RWPE1 (cell line): Measurements from ENCODE around the gene AUTS2.

Experiments
- CTCF ChIA-PET: fragments of 350-600 bp; sonication (Branson Sonifier 250); formaldehyde crosslinking; extraction: SDS; loops from one replicate; lab custom pipeline; 2021; lab: Yijun Ruan, JAX
- POLR2A ChIA-PET: fragments of 400-600 bp; formaldehyde crosslinking; extraction: SDS; loops from one replicate; lab custom pipeline; 2020; ENCODE audit warnings: antibody characterized with exemption; ENCODE audit not compliant: low non-redundant PET; lab: Yijun Ruan, JAX
- DNase-seq: peaks from one replicate; pipeline ENCODE4 v3.0.0; 2012; ENCODE audit warnings: low spot score
- H3K27ac ChIP-seq: fragments of 450-650 bp; 2 replicates; pipeline ENCODE4 v1.5.1; 2017
- TF ChIP-seq, protein P1 (sequence below): fragments of 450-650 bp; conservative IDR thresholded peaks from 2 replicates; pipeline ENCODE4 v1.5.1; 2017; ENCODE audit warnings: low read depth, mild to moderate bottlenecking

AUTS2 gene

DNA sequence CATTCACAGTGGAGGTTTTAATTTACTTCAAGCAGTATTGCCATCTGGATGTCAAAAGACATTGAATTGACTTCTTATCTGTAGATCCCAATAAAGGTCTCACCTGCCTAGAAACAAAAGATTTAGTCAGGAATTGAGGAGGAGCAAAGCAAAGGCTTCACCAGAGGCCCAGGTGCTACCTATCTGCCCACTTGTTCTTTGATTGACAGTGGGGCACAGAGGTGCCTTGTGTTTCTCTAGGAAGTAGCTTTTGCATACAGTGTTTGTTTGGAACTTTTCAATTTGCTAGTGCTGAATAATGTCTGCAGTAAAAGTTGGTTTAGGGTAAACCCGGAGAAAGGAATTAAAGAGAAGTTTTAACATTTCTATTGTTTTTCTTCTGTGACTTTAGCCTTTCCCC lies 40.4 kb downstream of the AUTS2 start:
- no peak overlapping the region for H3K27ac ChIP-seq
- TF ChIP-seq, protein P1, sequence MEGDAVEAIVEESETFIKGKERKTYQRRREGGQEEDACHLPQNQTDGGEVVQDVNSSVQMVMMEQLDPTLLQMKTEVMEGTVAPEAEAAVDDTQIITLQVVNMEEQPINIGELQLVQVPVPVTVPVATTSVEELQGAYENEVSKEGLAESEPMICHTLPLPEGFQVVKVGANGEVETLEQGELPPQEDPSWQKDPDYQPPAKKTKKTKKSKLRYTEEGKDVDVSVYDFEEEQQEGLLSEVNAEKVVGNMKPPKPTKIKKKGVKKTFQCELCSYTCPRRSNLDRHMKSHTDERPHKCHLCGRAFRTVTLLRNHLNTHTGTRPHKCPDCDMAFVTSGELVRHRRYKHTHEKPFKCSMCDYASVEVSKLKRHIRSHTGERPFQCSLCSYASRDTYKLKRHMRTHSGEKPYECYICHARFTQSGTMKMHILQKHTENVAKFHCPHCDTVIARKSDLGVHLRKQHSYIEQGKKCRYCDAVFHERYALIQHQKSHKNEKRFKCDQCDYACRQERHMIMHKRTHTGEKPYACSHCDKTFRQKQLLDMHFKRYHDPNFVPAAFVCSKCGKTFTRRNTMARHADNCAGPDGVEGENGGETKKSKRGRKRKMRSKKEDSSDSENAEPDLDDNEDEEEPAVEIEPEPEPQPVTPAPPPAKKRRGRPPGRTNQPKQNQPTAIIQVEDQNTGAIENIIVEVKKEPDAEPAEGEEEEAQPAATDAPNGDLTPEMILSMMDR = no peak
- no peak for DNase-seq
- CTCF ChIA-PET = no interaction called here
- POLR2A ChIA-PET = no interaction called here

DNA sequence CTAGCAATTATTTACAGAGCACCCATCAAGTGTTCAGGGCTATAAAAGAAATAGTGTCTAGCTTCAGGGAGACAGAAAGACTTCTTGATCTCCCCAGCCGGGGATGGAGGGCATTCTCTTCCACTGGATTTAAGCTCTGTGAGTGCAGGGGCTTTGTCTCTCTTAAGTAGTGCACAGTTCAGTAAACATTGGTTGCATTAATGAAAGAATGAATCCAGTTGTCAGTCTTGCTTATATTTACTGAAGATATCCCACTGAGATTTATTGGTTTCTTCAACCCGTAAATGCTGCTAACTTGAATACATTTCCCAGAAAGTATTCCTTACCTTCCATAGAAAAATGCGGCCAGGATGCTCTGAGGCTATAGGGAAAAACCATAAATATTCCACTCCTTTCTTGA lies 41.9 kb downstream of the AUTS2 start:
- TF ChIP-seq, protein P1 = no peak
- ChIA-PET CTCF (no interaction called here), POLR2A (no interaction called here)
- H3K27ac ChIP-seq = no peak overlapping the region
- no peak for DNase-seq

GRCh38 chr7:69640925-69641594 lies 42.8 kb downstream of the AUTS2 start:
- ChIA-PET POLR2A (no interaction called here), CTCF (no interaction called here)
- H3K27ac ChIP-seq = no peak overlapping the region
- DNase-seq = no peak
- TF ChIP-seq, protein P1 = no peak

DNA sequence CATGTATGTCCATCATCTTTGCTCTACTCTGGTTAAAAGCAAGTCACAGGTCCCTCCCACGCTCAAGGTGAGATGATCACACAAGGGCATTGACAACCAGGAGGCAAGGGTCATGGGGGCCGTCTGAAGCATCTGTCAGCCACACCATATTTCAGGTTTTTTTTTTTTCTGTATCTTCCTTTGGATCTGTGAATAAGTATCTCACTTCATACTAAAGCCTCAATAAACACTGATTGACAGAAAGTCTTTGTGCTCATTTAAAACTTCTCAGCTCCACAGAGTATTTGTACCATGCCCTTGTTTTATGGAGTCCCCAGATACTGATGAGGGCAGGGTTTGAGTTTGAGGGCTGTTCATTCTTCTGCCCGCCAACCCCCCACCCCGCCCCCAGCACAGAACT lies 45.0 kb downstream of the AUTS2 start:
- ChIA-PET POLR2A (no interaction called here), CTCF (no interaction called here)
- TF ChIP-seq, protein P1 = no peak
- H3K27ac ChIP-seq = no peak overlapping the region
- DNase-seq = no peak

DNA sequence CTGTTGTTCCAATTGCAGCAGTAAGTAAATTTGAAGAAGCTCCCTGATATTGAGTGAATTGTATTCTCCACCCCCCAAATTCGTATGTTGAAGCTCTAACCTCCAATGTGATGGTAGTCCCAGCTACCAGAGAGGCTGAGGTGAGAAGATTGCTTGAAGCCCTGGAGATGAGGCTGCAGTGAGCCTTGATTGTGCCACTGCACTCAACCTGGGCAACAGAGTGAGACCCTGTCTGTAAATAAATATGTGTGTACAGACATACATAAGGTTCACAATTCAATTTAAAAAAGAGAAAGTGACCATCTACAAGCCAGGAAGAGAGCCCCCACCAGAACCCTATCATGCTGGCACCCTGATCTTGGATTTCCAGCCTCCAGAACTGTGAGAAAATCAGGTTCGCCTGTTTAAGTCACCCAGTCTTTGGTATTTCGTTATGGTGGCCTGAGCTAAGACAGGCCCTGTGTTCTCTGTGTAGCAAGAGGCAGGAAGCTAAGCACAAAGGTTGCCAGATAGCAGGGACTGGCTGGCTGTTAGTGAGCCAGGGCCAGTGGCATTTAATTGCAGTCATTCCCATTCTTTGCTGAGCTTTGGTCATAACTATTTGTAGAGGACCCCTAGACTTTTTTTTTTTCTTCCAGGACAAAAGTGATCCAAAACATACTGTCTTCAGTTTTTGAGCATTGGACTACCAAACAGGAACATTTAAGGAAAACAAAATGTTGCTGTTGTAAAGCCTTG lies 45.6 kb downstream of the AUTS2 start:
- TF ChIP-seq, protein P1 = no peak
- DNase-seq = no peak
- CTCF ChIA-PET = interaction anchor here (0.6 kb wide), 1 partner anchor 40 kb away, joined by 7 read pairs; no protein-coding TSS in a partner anchor
- POLR2A ChIA-PET = no interaction called here
- no peak overlapping the region for H3K27ac ChIP-seq

- H3K27ac ChIP-seq = no peak overlapping the region
- DNase-seq = no peak
- POLR2A ChIA-PET = no interaction called here
- CTCF ChIA-PET = interaction anchor here (0.6 kb wide), 1 partner anchor 109 kb away, joined by 3 read pairs; no protein-coding TSS in a partner anchor
- TF ChIP-seq, protein P1 = no peak
These were observed 47.4 kb downstream of the AUTS2 start for GRCh38 chr7:69645683-69646082.
